ENCODE data around the gene NUDCD3.

NUDCD3 gene

DNA sequence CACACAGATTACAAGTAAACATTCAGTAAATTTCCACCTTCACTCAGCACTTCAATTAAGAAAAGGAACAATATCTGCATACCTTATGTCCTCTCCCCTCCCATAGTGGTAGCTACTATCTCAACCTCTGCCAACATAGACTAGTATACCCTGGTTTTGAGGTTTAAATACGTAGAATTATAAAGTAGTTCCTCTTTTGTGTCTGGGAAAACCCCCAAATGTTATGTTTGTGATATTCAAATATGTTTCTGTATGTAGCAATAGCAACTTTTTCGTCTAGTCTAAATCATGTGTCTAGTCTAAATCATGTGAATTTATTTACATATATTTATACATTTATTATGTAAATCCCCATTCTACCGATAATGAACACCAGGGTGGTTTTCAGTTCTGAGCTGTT lies 151.9 kb downstream of the NUDCD3 start:
- in situ Hi-C loops (cut with MboI; ENCODE audit: low pct_unique_long_range_greater_than_20kb, low sequenced_read_pairs, unreplicated experiment), result no loop called here
- TF ChIP-seq, protein P1, sequence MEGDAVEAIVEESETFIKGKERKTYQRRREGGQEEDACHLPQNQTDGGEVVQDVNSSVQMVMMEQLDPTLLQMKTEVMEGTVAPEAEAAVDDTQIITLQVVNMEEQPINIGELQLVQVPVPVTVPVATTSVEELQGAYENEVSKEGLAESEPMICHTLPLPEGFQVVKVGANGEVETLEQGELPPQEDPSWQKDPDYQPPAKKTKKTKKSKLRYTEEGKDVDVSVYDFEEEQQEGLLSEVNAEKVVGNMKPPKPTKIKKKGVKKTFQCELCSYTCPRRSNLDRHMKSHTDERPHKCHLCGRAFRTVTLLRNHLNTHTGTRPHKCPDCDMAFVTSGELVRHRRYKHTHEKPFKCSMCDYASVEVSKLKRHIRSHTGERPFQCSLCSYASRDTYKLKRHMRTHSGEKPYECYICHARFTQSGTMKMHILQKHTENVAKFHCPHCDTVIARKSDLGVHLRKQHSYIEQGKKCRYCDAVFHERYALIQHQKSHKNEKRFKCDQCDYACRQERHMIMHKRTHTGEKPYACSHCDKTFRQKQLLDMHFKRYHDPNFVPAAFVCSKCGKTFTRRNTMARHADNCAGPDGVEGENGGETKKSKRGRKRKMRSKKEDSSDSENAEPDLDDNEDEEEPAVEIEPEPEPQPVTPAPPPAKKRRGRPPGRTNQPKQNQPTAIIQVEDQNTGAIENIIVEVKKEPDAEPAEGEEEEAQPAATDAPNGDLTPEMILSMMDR (IDR thresholded peaks at IDR 0.05; ENCODE audit: extremely low read depth, insufficient read depth, missing control alignments), result no peak
- no peak for DNase-seq (ENCODE audit: low spot score)

DNA sequence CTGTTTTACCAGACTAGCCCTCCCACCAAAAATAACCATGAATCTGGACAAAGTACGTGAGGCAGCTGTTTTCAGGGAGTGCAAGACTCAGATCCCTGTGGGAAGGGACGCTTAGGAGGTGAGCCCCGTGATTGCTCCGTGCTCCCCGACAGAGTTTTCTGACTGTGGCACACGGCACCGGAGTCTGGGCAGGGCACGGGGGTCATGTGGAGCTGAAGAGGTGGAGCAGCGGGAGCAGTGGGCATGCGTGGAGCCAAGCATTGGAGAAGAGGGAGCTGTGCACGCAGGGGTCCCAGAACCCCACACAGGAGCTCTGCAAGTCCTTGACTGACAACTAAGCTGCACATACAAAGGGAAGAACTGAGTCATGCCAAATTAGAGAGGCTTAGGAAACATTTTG lies 154.0 kb downstream of the NUDCD3 start:
- DNase-seq (ENCODE audit: low spot score), result no peak
- TF ChIP-seq, protein P1 (IDR thresholded peaks at IDR 0.05; ENCODE audit: extremely low read depth, insufficient read depth, missing control alignments), result no peak
- in situ Hi-C loops (cut with MboI; ENCODE audit: low pct_unique_long_range_greater_than_20kb, low sequenced_read_pairs, unreplicated experiment), result no loop called here

DNA sequence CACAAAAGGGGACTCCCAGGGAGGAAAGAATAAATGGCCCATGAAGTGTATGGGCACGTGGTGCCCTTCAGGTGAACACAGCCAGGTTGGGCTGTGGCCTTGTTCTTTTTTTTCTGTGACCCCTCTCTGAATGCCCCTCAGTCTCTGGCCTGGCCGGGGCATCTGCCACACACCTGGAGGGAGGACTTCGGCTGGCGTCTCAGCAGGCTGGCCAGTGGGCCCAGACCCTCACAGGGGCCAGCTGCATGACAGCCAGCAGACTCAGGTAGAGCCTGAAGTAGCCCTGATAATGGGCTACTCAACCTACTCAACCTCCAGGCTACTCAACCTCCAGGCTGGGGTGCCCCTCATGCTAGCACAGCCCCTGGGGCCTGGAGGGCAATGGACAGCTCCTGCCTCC lies 155.3 kb downstream of the NUDCD3 start:
- in situ Hi-C loops (cut with MboI; ENCODE audit: low pct_unique_long_range_greater_than_20kb, low sequenced_read_pairs, unreplicated experiment), result no loop called here

DNA sequence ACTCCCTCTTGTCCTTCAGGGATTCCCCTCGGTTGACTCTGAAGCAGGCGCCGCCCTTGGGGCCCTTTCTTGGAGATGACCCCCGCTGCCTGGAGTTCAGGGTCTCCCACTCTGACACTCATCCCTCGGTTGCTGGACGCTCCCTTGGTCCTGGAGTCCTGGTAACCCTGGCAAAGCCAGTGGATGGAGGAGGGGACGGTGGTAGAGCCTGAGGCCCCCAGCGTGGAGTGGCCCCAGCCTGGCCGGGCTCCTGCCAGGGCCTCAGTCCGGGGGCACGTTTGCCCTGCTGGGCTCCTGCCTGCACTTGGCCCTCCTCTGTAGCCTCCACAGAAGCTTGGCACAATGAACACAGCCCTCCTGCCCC lies 155.7 kb downstream of the NUDCD3 start:
- in situ Hi-C loops (cut with MboI; ENCODE audit: low pct_unique_long_range_greater_than_20kb, low sequenced_read_pairs, unreplicated experiment), result no loop called here
- TF ChIP-seq, protein P1 (IDR thresholded peaks at IDR 0.05; ENCODE audit: extremely low read depth, insufficient read depth, missing control alignments), result no peak
- DNase-seq (ENCODE audit: low spot score), result no peak

More for the DNA sequence above, 155.3 kb downstream of the NUDCD3 start:
- no peak for DNase-seq (ENCODE audit: low spot score)
- TF ChIP-seq, protein P1 (IDR thresholded peaks at IDR 0.05; ENCODE audit: extremely low read depth, insufficient read depth, missing control alignments), result no peak

DNA sequence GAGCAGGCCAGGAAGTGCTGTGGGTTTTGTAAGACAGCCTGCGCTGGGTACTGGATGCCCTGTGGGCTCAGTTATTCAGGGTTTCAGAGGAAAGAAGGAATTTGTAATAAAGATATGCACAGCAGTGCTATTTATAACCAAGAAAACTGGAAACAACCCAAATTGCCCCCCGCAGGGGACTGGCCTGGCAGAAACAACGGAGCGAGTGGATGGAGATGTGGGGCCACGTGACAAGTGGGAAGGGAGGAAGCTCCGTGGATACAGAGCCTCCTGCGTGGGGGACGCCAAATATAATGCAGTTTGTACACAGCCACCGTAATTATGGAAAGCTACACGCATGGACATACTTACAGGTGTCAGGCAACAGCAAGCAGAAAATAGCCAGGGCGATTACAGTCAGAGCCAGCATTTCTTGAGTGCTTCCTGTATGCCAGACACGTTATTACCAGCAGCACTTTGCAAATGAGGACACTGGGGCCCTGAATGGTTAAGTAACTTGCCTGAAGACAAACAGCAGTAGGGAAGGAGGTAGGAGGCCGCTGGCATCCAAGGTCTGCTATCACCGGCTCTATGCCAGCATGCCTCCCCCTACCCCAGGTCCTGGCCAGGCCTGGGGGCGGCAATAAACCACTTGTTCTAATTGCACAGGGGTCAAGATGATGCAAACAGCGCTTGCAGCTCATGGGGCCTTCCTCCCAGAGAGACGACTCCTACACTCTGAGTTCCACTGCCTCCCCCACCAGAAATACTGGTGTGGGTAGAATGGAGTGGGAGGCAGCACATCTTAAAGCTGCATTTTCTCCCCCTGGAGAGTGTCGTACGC lies 156.3 kb downstream of the NUDCD3 start:
- in situ Hi-C loops (cut with MboI; ENCODE audit: low pct_unique_long_range_greater_than_20kb, low sequenced_read_pairs, unreplicated experiment), result no loop called here
- no peak for DNase-seq (ENCODE audit: low spot score)
- TF ChIP-seq, protein P1 (IDR thresholded peaks at IDR 0.05; ENCODE audit: extremely low read depth, insufficient read depth, missing control alignments), result no peak

DNA sequence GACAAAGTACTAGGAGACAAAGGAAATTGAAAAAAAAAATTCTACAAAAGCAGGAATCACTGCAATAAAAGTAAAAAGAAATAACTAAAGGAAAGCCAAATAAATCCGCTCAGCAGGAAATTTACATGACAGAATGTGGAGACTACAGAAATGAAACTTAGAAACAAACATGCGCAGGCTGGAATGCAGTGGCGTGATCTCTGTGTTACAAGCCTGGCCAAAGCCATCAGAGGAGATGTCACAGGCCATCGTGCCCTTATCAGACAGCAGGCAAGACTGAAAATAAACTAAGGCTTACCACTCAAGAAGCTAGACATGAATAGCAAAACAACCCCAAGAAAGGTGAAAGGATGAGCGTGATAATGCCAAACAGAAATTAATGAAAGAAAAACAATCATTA lies 158.8 kb downstream of the NUDCD3 start:
- in situ Hi-C loops (cut with MboI; ENCODE audit: low pct_unique_long_range_greater_than_20kb, low sequenced_read_pairs, unreplicated experiment), result no loop called here
- no peak for DNase-seq (ENCODE audit: low spot score)
- TF ChIP-seq, protein P1 (IDR thresholded peaks at IDR 0.05; ENCODE audit: extremely low read depth, insufficient read depth, missing control alignments), result no peak

Data from GM13977 (cell line).